ENCODE results near the gene PTPRN2.

DNA sequence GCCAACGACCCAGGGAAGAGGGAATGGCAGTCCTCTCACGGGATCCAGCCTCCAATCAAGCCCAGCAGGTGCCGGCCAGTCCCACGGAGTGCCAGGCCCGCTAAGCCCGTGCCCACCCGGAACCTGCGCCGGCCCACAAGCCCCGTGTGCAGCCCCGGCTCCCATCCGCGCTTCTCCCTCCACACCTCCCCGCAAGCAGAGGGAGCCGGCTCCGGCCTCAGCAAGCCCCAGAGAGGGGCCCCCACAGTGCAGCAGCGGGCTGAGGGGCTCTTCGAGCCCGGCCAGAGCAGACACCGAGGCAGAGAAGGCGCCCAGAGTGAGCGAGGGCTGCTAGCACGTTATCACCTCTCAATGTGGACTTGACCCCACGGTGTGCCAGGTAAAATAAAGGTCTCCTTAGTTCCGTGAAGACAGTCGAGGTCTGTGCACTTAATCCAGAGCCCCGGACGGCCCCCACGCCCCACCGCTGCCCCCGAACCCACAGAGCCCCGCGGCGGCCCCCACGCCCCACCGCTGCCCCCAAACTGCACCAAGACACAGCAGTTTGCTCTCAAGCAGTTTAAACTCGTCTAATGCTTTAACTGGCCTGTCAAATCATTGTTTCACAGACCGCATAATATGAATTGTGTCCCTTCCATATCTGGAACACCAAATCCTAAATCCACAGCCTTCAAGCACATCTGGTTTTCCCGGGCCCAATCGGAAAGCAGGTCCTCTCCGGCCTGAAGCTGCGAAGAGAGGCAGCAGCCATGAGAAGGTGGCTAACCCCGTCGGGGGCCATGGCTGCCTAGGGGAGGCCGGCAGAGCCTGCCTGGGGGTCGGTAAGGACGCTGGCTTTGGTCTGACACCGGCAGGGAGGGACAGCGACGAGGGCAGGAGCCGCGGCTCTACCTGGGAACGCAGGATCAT lies 307.8 kb downstream of the PTPRN2 start:
- TF ChIP-seq POLR2A (IDR thresholded peaks at IDR 0.05) (no peak), CTCF (IDR thresholded peaks at IDR 0.05) (no peak)
